Nephron (organoid): ENCODE measurements around the gene PPP4R3A.
"Not testable (repeated sequence)": the region's sequence is repeated elsewhere in the genome, so short reads cannot be mapped to it uniquely, and the experiment has no call there.

Experiments used
- H3K27ac Mint-ChIP-seq, 3 experiments: 2 replicates each; pipeline ENCODE4 v1.8.0; 2020; ENCODE audit warnings: mixed read lengths in 3 of 3, mild to moderate bottlenecking in 2 of 3, moderate library complexity in 1 of 3
- H3K27me3 Mint-ChIP-seq: 2 replicates; pipeline ENCODE4 v1.8.0; 2021; ENCODE audit warnings: low read depth, mild to moderate bottlenecking, moderate library complexity, mixed read lengths
- H3K36me3 Mint-ChIP-seq: 2 replicates; pipeline ENCODE4 v1.8.0; 2020; ENCODE audit warnings: low read depth, mixed read lengths
- H3K4me1 Mint-ChIP-seq: 2 replicates; pipeline ENCODE4 v1.8.0; 2020; ENCODE audit warnings: mixed read lengths
- H3K4me3 Mint-ChIP-seq, 3 experiments: 2 replicates each; pipeline ENCODE4 v1.8.0; 2020; ENCODE audit warnings: mild to moderate bottlenecking in 3 of 3, mixed read lengths in 3 of 3, moderate library complexity in 2 of 3
- H3K9me3 Mint-ChIP-seq: 2 replicates; pipeline ENCODE4 v1.8.0; 2020; ENCODE audit warnings: mixed read lengths
- CTCF ChIP-seq, 3 experiments: fragments of 200-600 bp; sonication (generic); IDR thresholded peaks; one replicate each; pipeline ENCODE4 v1.5.0; 2021; ENCODE audit warnings: antibody characterized with exemption in 3 of 3; ENCODE audit not compliant: unreplicated experiment in 3 of 3

Gene PPP4R3A

GRCh38 chr14:91413547-91414474 lies 96.3 kb downstream of the PPP4R3A start:
- peak overlapping the region in 2 of 3 experiments; percentile 15 to 67 for H3K4me3 Mint-ChIP-seq
- no peak for TF ChIP-seq CTCF (IDR thresholded peaks at IDR 0.05; ENCODE audit: unreplicated experiment in 3 of 3)
- peak overlapping the region; percentile 52 to 83 (median 64) for H3K27ac Mint-ChIP-seq
- H3K36me3 Mint-ChIP-seq: peaks cover 7% of the 10 kb centered on the region
- H3K9me3 Mint-ChIP-seq: no peaks in the 10 kb centered on the region
- H3K27me3 Mint-ChIP-seq: peaks cover 14% of the 10 kb centered on the region
- H3K4me1 Mint-ChIP-seq: peaks cover 53% of the 10 kb centered on the region

DNA sequence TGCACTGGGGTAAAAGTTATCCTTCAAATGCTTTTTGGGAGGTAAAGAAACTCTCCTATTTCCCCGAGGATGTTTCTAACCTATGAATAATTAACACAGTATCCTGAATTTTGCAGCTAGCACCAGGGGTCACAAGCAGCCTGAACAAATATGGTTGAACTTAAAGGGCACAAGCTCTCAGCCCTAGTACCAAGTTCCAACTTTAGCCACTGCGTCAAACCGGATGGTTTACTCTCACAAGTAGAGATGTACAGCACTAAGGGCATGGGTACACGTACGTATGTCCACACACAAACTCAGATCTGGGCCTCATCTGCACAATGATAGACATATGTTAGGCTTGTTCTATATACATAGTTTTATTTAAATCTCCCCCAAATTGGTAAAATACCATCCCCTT lies 97.2 kb downstream of the PPP4R3A start:
- peaks cover 13% of the 10 kb centered on the region for H3K27me3 Mint-ChIP-seq
- no peak overlapping the region for H3K4me3 Mint-ChIP-seq
- H3K4me1 Mint-ChIP-seq: peaks cover 51% of the 10 kb centered on the region
- no peak for TF ChIP-seq CTCF (IDR thresholded peaks at IDR 0.05; ENCODE audit: unreplicated experiment in 3 of 3)
- no peak overlapping the region for H3K27ac Mint-ChIP-seq
- H3K9me3 Mint-ChIP-seq: no peaks in the 10 kb centered on the region
- peaks cover 7% of the 10 kb centered on the region for H3K36me3 Mint-ChIP-seq

- H3K27me3 Mint-ChIP-seq: peaks cover 7% of the 10 kb centered on the region
- H3K27ac Mint-ChIP-seq: peak overlapping the region; percentile 16 to 67 (median 39)
- H3K36me3 Mint-ChIP-seq: peaks cover 11% of the 10 kb centered on the region
- TF ChIP-seq CTCF (IDR thresholded peaks at IDR 0.05; ENCODE audit: unreplicated experiment in 3 of 3): no peak
- peaks cover 38% of the 10 kb centered on the region for H3K4me1 Mint-ChIP-seq
- no peak overlapping the region for H3K4me3 Mint-ChIP-seq
- no peaks in the 10 kb centered on the region for H3K9me3 Mint-ChIP-seq
These were observed 99.2 kb downstream of the PPP4R3A start for GRCh38 chr14:91410771-91411536.

GRCh38 chr14:91409928-91410718 lies 100.0 kb downstream of the PPP4R3A start:
- Mint-ChIP-seq H3K27ac (peak overlapping the region; percentile 16 to 67 (median 39)), H3K36me3 (peaks cover 11% of the 10 kb centered on the region), H3K4me3 (no peak overlapping the region), H3K9me3 (no peaks in the 10 kb centered on the region), H3K4me1 (peaks cover 34% of the 10 kb centered on the region), H3K27me3 (peaks cover 7% of the 10 kb centered on the region)
- TF ChIP-seq CTCF (IDR thresholded peaks at IDR 0.05; ENCODE audit: unreplicated experiment in 3 of 3): no peak

DNA sequence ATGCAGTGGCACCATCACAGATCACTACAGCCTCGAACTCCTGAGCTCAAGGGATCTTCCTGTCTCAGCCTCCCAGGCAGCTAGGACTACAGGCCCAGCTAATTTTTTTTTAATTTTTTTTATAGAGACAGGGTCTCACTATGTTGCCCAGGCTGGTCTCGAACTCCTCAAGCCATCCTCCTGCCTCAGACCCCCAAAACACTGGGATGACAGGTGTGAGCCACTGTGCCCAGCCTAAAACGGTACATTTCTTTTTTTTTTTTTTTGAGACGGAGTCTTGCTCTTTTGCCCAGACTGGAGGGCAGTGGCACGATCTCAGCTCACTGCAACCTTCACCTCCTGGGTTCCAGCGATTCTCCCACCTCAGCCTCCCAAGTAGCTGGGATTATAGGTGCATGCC lies 100.9 kb downstream of the PPP4R3A start:
- H3K4me1 Mint-ChIP-seq: peaks cover 25% of the 10 kb centered on the region
- H3K4me3 Mint-ChIP-seq, H3K27me3 Mint-ChIP-seq, H3K9me3 Mint-ChIP-seq, H3K27ac Mint-ChIP-seq: not testable (repeated sequence)
- peaks cover 11% of the 10 kb centered on the region for H3K36me3 Mint-ChIP-seq
